Keratinocyte (primary cell): ENCODE measurements around the gene TOR4A. TPM values are rescaled to one million over a fixed set of nuclear protein-coding genes. Genes with fewer than 3 reads are reported as not detected.
A peak's percentile ranks its signal among the peaks of the same experiment; 100 is the strongest.
"Not testable (repeated sequence)": the region's sequence is repeated elsewhere in the genome, so short reads cannot be mapped to it uniquely, and the experiment has no call there.

Experiments used
- DNase-seq: peaks from one replicate; pipeline ENCODE4 v3.0.0-alpha.2; 2011; ENCODE audit warnings: low read depth, missing footprints, low spot score
- FAIRE-seq: peaks from 2 replicates; lab custom pipeline; 2011; peaks lifted over from hg19 to GRCh38; lab: Jason Lieb, UNC
- H2AFZ ChIP-seq: 2 replicates; pipeline ENCODE4 v1.6.0; 2012; ENCODE audit warnings: low read length, control low read depth, inconsistent platforms; ENCODE audit not compliant: control insufficient read depth
- H3K27ac ChIP-seq: 2 replicates; pipeline ENCODE4 v1.5.1; 2011; ENCODE audit warnings: low read length; ENCODE audit not compliant: control insufficient read depth, insufficient read depth
- H3K27me3 ChIP-seq: 3 replicates; pipeline ENCODE4 v1.6.0; 2011; ENCODE audit warnings: low read length; ENCODE audit not compliant: control insufficient read depth, insufficient read depth; ENCODE audit errors: extremely low read depth
- H3K36me3 ChIP-seq, 2 experiments: 2 replicates in 1 of 2; 3 replicates in 1 of 2; pipeline ENCODE4 v1.5.1; 2011; ENCODE audit warnings: low read length in 2 of 2, mild to moderate bottlenecking in 1 of 2; ENCODE audit not compliant: control insufficient read depth in 2 of 2, insufficient read depth in 2 of 2; ENCODE audit errors: extremely low read depth in 1 of 2
- H3K4me1 ChIP-seq: 3 replicates; pipeline ENCODE4 v1.5.1; 2011; ENCODE audit warnings: low read length; ENCODE audit not compliant: control insufficient read depth, insufficient read depth; ENCODE audit errors: extremely low read depth
- H3K4me2 ChIP-seq: 3 replicates; pipeline ENCODE4 v1.6.0; 2011; ENCODE audit warnings: low read depth, low read length; ENCODE audit not compliant: control insufficient read depth, insufficient read depth; ENCODE audit errors: extremely low read depth
- H3K4me3 ChIP-seq, 3 experiments: fragments of 200-600 bp in 1 of 3; sonication (generic) in 1 of 3; 2 replicates in 2 of 3; 3 replicates in 1 of 3; pipeline ENCODE4 v1.5.1; 2011 to 2016; ENCODE audit warnings: low read length in 3 of 3, mild to moderate bottlenecking in 3 of 3, control low read depth in 2 of 3, inconsistent platforms in 1 of 3, low read depth in 1 of 3, mixed read lengths in 1 of 3, mixed run types in 1 of 3, moderate library complexity in 1 of 3; ENCODE audit not compliant: control insufficient read depth in 2 of 3, insufficient read depth in 2 of 3; ENCODE audit errors: extremely low read depth in 1 of 3
- H3K79me2 ChIP-seq: 2 replicates; pipeline ENCODE4 v1.6.0; 2012; ENCODE audit warnings: low read length; ENCODE audit not compliant: control insufficient read depth, insufficient read depth
- H3K9ac ChIP-seq: 3 replicates; pipeline ENCODE4 v1.6.0; 2011; ENCODE audit warnings: low read length; ENCODE audit not compliant: control insufficient read depth, insufficient read depth; ENCODE audit errors: extremely low read depth
- H3K9me1 ChIP-seq: 3 replicates; pipeline ENCODE4 v1.6.0; 2011; ENCODE audit warnings: low read length; ENCODE audit not compliant: control insufficient read depth, insufficient read depth; ENCODE audit errors: extremely low read depth
- H3K9me3 ChIP-seq: 2 replicates; pipeline ENCODE4 v1.5.1; 2012; ENCODE audit warnings: low read depth, low read length; ENCODE audit not compliant: control insufficient read depth
- H4K20me1 ChIP-seq: 3 replicates; pipeline ENCODE4 v1.6.0; 2011; ENCODE audit warnings: low read length; ENCODE audit not compliant: control insufficient read depth, insufficient read depth; ENCODE audit errors: extremely low read depth
- CTCF ChIP-seq, 3 experiments: IDR thresholded peaks in 1 of 3; conservative IDR thresholded peaks in 1 of 3; optimal IDR thresholded peaks in 1 of 3; 2 replicates in 2 of 3; 3 replicates in 1 of 3; pipeline versions ENCODE3 to v1.5.1; 2011; ENCODE audit warnings: low read length in 3 of 3, mild to moderate bottlenecking in 3 of 3, moderate library complexity in 2 of 3, control low read depth in 1 of 3, inconsistent platforms in 1 of 3; ENCODE audit not compliant: insufficient read depth in 2 of 3; ENCODE audit errors: extremely low read depth in 1 of 3
- EZH2 ChIP-seq: IDR thresholded peaks from one replicate; pipeline ENCODE4 v1.6.1; 2012; ENCODE audit warnings: inconsistent platforms, mild to moderate bottlenecking, low read length, moderate library complexity
- dilution Hi-C: fragments of 300-500 bp; cut with MboI; formaldehyde crosslinking; loops from one replicate; pipeline ENCODE4 v1.7.0; 2020; ENCODE audit warnings: low sequenced_read_pairs; ENCODE audit not compliant: extremely low pct_ligation_motif_present
- polyA plus RNA-seq, 5 experiments: library from polyadenylated mRNA; depleted of rRNA in 3 of 5; stranded (reverse) in 3 of 5; stranded (forward) in 1 of 5; unstranded in 1 of 5; fragments of >200 nt; gene quantifications; 1 replicate in 1 of 5; 2 replicates in 3 of 5; 3 replicates in 1 of 5; pipeline versions ENCODE4 v1.2.1 to v1.2.3, GENCODE V29; 2011 to 2012; ENCODE audit warnings: missing spikeins in 2 of 5, low read depth in 1 of 5, low replicate concordance in 1 of 5

Gene TOR4A
- polyA plus RNA-seq, 1 donor (not counting 4 experiments of a cell fraction or from before 2014, with no cell fraction given), result 5.8 TPM

GRCh38 chr9:137236936-137237421, 40.5 kb upstream of the TOR4A start:
- Histone ChIP-seq H3K9me3 (no peaks in the 10 kb centered on the region), H4K20me1 (peaks cover 4% of the 10 kb centered on the region), H3K36me3 (peaks cover 1 to 8% of the 10 kb centered on the region in 2 experiments), H3K27me3 (peaks cover 12% of the 10 kb centered on the region), H3K4me1 (no peaks in the 10 kb centered on the region), H3K4me2 (no peak overlapping the region), H3K27ac (no peak overlapping the region), H3K79me2 (peaks cover 14% of the 10 kb centered on the region), H3K4me3 (no peak overlapping the region), H3K9ac (no peak overlapping the region), H2AFZ (no peak overlapping the region), H3K9me1 (no peaks in the 10 kb centered on the region)
- DNase-seq (no peak), FAIRE-seq (no peak)
- TF ChIP-seq EZH2 (no peak), CTCF (optimal IDR thresholded peaks at IDR 0.05 in 1 of 3, IDR thresholded peaks at IDR 0.05 in 1 of 3, conservative IDR thresholded peaks at IDR 0.05 in 1 of 3; ENCODE audit: extremely low read depth in 1 of 3, insufficient read depth in 2 of 3, low read length in 3 of 3) (no peak)
- dilution Hi-C loops, result no loop called here

GRCh38 chr9:137237759-137238726, 39.5 kb upstream of the TOR4A start:
- FAIRE-seq, result no peak
- dilution Hi-C loops, result no loop called here

GRCh38 chr9:137239541-137240200, 37.9 kb upstream of the TOR4A start:
- H3K9me3 ChIP-seq, H3K9me1 ChIP-seq, FAIRE-seq, dilution Hi-C loops, DNase-seq, H2AFZ ChIP-seq, H3K27me3 ChIP-seq: not testable (repeated sequence)
- Histone ChIP-seq H3K4me1 (peaks cover 24% of the 10 kb centered on the region), H3K4me2 (peak overlapping the region; percentile 82), H3K79me2 (peaks cover 33% of the 10 kb centered on the region), H4K20me1 (peaks cover 28% of the 10 kb centered on the region), H3K36me3 (peaks cover 11 to 26% of the 10 kb centered on the region in 2 experiments), H3K27ac (peak overlapping the region; percentile 90), H3K4me3 (peak overlapping the region; percentile 77 to 85 (median 80)), H3K9ac (peak overlapping the region; percentile 92)

More at GRCh38 chr9:137237759-137238726, 39.5 kb upstream of the TOR4A start:
- peaks cover 24% of the 10 kb centered on the region for H3K79me2 ChIP-seq
- H3K4me2 ChIP-seq, result no peak overlapping the region
- no peak overlapping the region for H3K27ac ChIP-seq
- H3K4me1 ChIP-seq, result peaks cover 7% of the 10 kb centered on the region
- peaks cover 15% of the 10 kb centered on the region for H4K20me1 ChIP-seq
- H3K4me3 ChIP-seq, result no peak overlapping the region
- H3K9me1 ChIP-seq, result no peaks in the 10 kb centered on the region
- no peak for DNase-seq
- peaks cover 8 to 15% of the 10 kb centered on the region in 2 experiments for H3K36me3 ChIP-seq
- peaks cover 9% of the 10 kb centered on the region for H3K27me3 ChIP-seq
- H3K9me3 ChIP-seq, result no peaks in the 10 kb centered on the region
- no peak overlapping the region for H3K9ac ChIP-seq
- H2AFZ ChIP-seq, result no peak overlapping the region
- TF ChIP-seq CTCF (optimal IDR thresholded peaks at IDR 0.05 in 1 of 3, IDR thresholded peaks at IDR 0.05 in 1 of 3, conservative IDR thresholded peaks at IDR 0.05 in 1 of 3; ENCODE audit: extremely low read depth in 1 of 3, insufficient read depth in 2 of 3, low read length in 3 of 3), result no peak
- no peak for TF ChIP-seq EZH2
